Measurements from ENCODE around the gene SLC6A4. TPM values are rescaled to one million over a fixed set of nuclear protein-coding genes. Genes with fewer than 3 reads are reported as not detected.

Gene SLC6A4
- total RNA-seq, 1 experiment from 2014 or later, result not detected

GRCh38 chr17:30263552-30264333 lies 28.2 kb upstream of the SLC6A4 start:
- intact Hi-C loops (cut with micrococcal nuclease; ENCODE audit: unreplicated experiment), result no loop called here
- no TSS peak for BruUV-seq (replicated peaks)
- no peak for DNase-seq
- no peak for TF ChIP-seq CTCF (IDR thresholded peaks at IDR 0.05; ENCODE audit: unreplicated experiment)
- no peaks in the 10 kb centered on the region for H3K27me3 Mint-ChIP-seq (ENCODE audit: unreplicated experiment)
- no peaks in the 10 kb centered on the region for H3K4me1 Mint-ChIP-seq (ENCODE audit: low read depth, unreplicated experiment)
- H3K27ac Mint-ChIP-seq (ENCODE audit: unreplicated experiment), result no peak overlapping the region
- H3K9me3 Mint-ChIP-seq (ENCODE audit: low read depth, unreplicated experiment), result no peaks in the 10 kb centered on the region
- CTCF ChIA-PET, result interaction anchor here (1.0 kb wide), 1 partner anchor 11 kb away, joined by 3 read pairs; no protein-coding TSS in a partner anchor
- no peak overlapping the region for H3K4me3 Mint-ChIP-seq (ENCODE audit: low read depth, unreplicated experiment)
- H3K36me3 Mint-ChIP-seq (ENCODE audit: insufficient read depth, unreplicated experiment), result no peaks in the 10 kb centered on the region

DNA sequence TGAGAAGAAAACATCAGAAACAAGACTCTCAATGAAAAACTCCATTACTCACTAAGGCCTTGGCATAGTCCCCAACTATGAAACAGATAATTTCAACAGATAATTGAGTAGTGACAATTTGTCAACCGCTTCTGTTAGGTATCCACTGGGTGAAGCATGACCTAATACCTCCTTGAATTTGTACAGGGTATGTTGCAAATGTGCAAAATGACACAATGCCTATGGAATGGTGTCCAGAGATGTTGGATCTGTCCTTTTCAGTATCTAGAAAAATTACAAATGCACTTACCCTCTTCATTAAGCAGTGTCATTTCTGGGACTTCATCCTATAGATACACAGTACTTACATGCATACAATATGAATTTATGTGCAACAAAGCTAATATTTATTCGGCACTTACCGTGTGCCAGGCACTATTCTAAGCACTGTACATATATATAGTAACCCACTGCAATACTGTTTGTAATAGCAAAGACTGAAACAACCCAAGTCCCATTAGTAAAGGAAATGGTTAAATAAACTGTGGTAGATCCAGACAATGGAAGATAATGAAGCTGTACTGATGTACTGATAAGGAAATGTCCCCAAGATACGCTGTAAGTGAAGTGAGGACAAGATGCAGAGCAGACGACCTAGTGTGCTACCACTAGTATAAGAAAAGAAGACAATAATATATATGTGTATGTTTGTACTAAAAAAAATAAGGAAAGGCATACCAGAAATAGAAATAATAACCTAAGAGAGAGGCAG lies 21.4 kb upstream of the SLC6A4 start:
- DNase-seq, result no peak
- BruUV-seq (replicated peaks), result no TSS peak
- intact Hi-C loops (cut with micrococcal nuclease; ENCODE audit: unreplicated experiment), result no loop called here
- no peak for TF ChIP-seq CTCF (IDR thresholded peaks at IDR 0.05; ENCODE audit: unreplicated experiment)
- Mint-ChIP-seq H3K4me1 (ENCODE audit: low read depth, unreplicated experiment) (no peaks in the 10 kb centered on the region), H3K27me3 (ENCODE audit: unreplicated experiment) (no peaks in the 10 kb centered on the region), H3K27ac (ENCODE audit: unreplicated experiment) (no peak overlapping the region), H3K9me3 (ENCODE audit: low read depth, unreplicated experiment) (no peaks in the 10 kb centered on the region), H3K36me3 (ENCODE audit: insufficient read depth, unreplicated experiment) (no peaks in the 10 kb centered on the region), H3K4me3 (ENCODE audit: low read depth, unreplicated experiment) (no peak overlapping the region)
- CTCF ChIA-PET, result no interaction called here

DNA sequence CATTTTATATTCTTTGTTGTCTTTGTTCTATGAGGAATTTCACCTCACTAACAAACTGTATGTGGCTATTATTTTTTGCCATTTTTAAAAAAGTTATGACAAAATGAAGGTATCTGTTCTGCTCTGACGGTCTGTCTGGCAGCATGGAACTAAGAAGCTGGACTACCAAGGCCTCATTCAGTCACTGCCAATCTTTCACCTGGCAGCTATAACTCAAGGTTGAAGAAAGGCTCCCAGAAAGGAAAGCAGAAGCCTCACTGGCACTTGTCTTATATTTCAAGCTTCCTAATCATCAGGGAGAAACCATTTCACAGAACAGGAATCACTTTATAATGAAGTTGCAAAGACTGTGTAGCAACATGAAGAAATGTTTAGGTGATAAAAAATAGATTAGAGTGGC lies 18.7 kb upstream of the SLC6A4 start:
- H3K4me1 Mint-ChIP-seq (ENCODE audit: low read depth, unreplicated experiment), result no peaks in the 10 kb centered on the region
- intact Hi-C loops (cut with micrococcal nuclease; ENCODE audit: unreplicated experiment), result no loop called here
- H3K36me3 Mint-ChIP-seq (ENCODE audit: insufficient read depth, unreplicated experiment), result no peaks in the 10 kb centered on the region
- no peak overlapping the region for H3K27ac Mint-ChIP-seq (ENCODE audit: unreplicated experiment)
- BruUV-seq (replicated peaks), result no TSS peak
- H3K4me3 Mint-ChIP-seq (ENCODE audit: low read depth, unreplicated experiment), result no peak overlapping the region
- no peaks in the 10 kb centered on the region for H3K9me3 Mint-ChIP-seq (ENCODE audit: low read depth, unreplicated experiment)
- CTCF ChIA-PET, result interaction anchor here (0.6 kb wide), 1 partner anchor 26 kb away, joined by 5 read pairs; no protein-coding TSS in a partner anchor
- H3K27me3 Mint-ChIP-seq (ENCODE audit: unreplicated experiment), result no peaks in the 10 kb centered on the region
- no peak for DNase-seq
- TF ChIP-seq CTCF (IDR thresholded peaks at IDR 0.05; ENCODE audit: unreplicated experiment), result no peak

- CTCF ChIA-PET, result no interaction called here
Measured at GRCh38 chr17:30253312-30253711, 17.8 kb upstream of the SLC6A4 start.

More at GRCh38 chr17:30253312-30253711, 17.8 kb upstream of the SLC6A4 start:
- no peaks in the 10 kb centered on the region for H3K9me3 Mint-ChIP-seq (ENCODE audit: low read depth, unreplicated experiment)
- no peaks in the 10 kb centered on the region for H3K27me3 Mint-ChIP-seq (ENCODE audit: unreplicated experiment)
- no TSS peak for BruUV-seq (replicated peaks)
- intact Hi-C loops (cut with micrococcal nuclease; ENCODE audit: unreplicated experiment), result no loop called here
- no peak for TF ChIP-seq CTCF (IDR thresholded peaks at IDR 0.05; ENCODE audit: unreplicated experiment)
- no peaks in the 10 kb centered on the region for H3K4me1 Mint-ChIP-seq (ENCODE audit: low read depth, unreplicated experiment)
- H3K27ac Mint-ChIP-seq (ENCODE audit: unreplicated experiment), result no peak overlapping the region
- no peak overlapping the region for H3K4me3 Mint-ChIP-seq (ENCODE audit: low read depth, unreplicated experiment)
- DNase-seq, result no peak
- no peaks in the 10 kb centered on the region for H3K36me3 Mint-ChIP-seq (ENCODE audit: insufficient read depth, unreplicated experiment)

Data from Calu3 (cell line).